PC-9 (cell line): ENCODE results near the gene TXLNB. TPM values are rescaled to one million over a fixed set of nuclear protein-coding genes. Genes with fewer than 3 reads are reported as not detected.
A peak's percentile ranks its signal among the peaks of the same experiment; 100 is the strongest.

Source experiments
- BruUV-seq: library from RNA; stranded (reverse); fragments of 400-500 nt; replicated peaks from 2 replicates; lab custom pipeline; 2021; lab: Mats Ljungman, UMichigan
- CTCF ChIA-PET: fragments of 300-600 bp; sonication (Branson Sonifier 250); formaldehyde crosslinking; loops from one replicate; lab custom pipeline; 2022; ENCODE audit warnings: antibody characterized with exemption; lab: Charles Lee
- POLR2A ChIA-PET: fragments of 300-600 bp; sonication (Branson Sonifier 250); formaldehyde crosslinking; loops from one replicate; lab custom pipeline; 2022; ENCODE audit warnings: antibody characterized with exemption; ENCODE audit not compliant: unreplicated experiment; lab: Charles Lee
- DNase-seq, 2 experiments: peaks; one replicate each; pipeline versions ENCODE4 v3.0.0 to v3.0.0-alpha.2; 2015 to 2022; ENCODE audit warnings: mixed read lengths in 1 of 2
- H2AFZ ChIP-seq: fragments of 200-600 bp; sonication (generic); 2 replicates; pipeline ENCODE4 v1.8.1; 2017; ENCODE audit warnings: antibody characterized with exemption
- H3F3A ChIP-seq: fragments of 200-600 bp; sonication (generic); 2 replicates; pipeline ENCODE4 v1.8.1; 2017; ENCODE audit warnings: antibody characterized with exemption, mild to moderate bottlenecking, low read depth; ENCODE audit not compliant: insufficient read depth
- H3K27ac ChIP-seq: fragments of 200-600 bp; sonication (generic); 2 replicates; pipeline ENCODE4 v1.6.1; 2016; ENCODE audit warnings: mixed run types
- H3K27me3 ChIP-seq: fragments of 200-600 bp; sonication (generic); 2 replicates; pipeline ENCODE4 v1.6.1; 2016; ENCODE audit warnings: low read depth, mixed run types; ENCODE audit not compliant: insufficient read depth
- H3K36me3 ChIP-seq: fragments of 200-600 bp; sonication (generic); 2 replicates; pipeline ENCODE4 v1.6.1; 2016; ENCODE audit warnings: low read depth, mixed run types
- H3K4me1 ChIP-seq: fragments of 200-600 bp; sonication (generic); replicated peaks from 2 replicates; pipeline ENCODE4 v1.6.1; 2016; ENCODE audit warnings: mixed run types; ENCODE audit not compliant: insufficient read depth
- H3K4me2 ChIP-seq: fragments of 200-600 bp; sonication (generic); 2 replicates; pipeline ENCODE4 v1.6.1; 2017; ENCODE audit warnings: mixed run types
- H3K4me3 ChIP-seq: fragments of 200-600 bp; sonication (generic); 2 replicates; pipeline ENCODE4 v1.6.1; 2016; ENCODE audit warnings: mixed run types
- H3K79me2 ChIP-seq: fragments of 200-600 bp; sonication (generic); 2 replicates; pipeline ENCODE4 v1.6.1; 2017; ENCODE audit warnings: low read depth, mixed run types
- H3K9me2 ChIP-seq: fragments of 200-600 bp; sonication (generic); 2 replicates; pipeline ENCODE4 v1.8.1; 2017; ENCODE audit warnings: mild to moderate bottlenecking; ENCODE audit not compliant: insufficient read depth
- H3K9me3 ChIP-seq: fragments of 200-600 bp; sonication (generic); 2 replicates; pipeline ENCODE4 v1.8.1; 2016; ENCODE audit warnings: low read depth; ENCODE audit not compliant: insufficient read depth
- H4K20me1 ChIP-seq: fragments of 200-600 bp; sonication (generic); 2 replicates; pipeline ENCODE4 v1.8.1; 2017; ENCODE audit not compliant: insufficient read depth
- EZH2 ChIP-seq: fragments of 200-600 bp; sonication (generic); IDR thresholded peaks from 2 replicates; pipeline ENCODE4 v1.8.0; 2017; ENCODE audit warnings: antibody characterized with exemption, low read depth
- intact Hi-C: fragments of 100-400 bp; cut with micrococcal nuclease; formaldehyde crosslinking; loops from one replicate; pipeline ENCODE4 v1.10.0; 2022; ENCODE audit not compliant: unreplicated experiment
- total RNA-seq: library from RNA; stranded (reverse); gene quantifications from 2 replicates; pipeline ENCODE4 v1.2.3, GENCODE V29; 2021
- TF ChIP-seq, protein P1 (sequence below): fragments of 200-600 bp; sonication (generic); conservative IDR thresholded peaks from 2 replicates; pipeline ENCODE4 v1.6.1; 2017; ENCODE audit warnings: mixed run types, antibody characterized with exemption, mild to moderate bottlenecking, moderate library complexity

The TXLNB gene
- total RNA-seq, 1 experiment from 2014 or later, result 0.09 TPM

DNA sequence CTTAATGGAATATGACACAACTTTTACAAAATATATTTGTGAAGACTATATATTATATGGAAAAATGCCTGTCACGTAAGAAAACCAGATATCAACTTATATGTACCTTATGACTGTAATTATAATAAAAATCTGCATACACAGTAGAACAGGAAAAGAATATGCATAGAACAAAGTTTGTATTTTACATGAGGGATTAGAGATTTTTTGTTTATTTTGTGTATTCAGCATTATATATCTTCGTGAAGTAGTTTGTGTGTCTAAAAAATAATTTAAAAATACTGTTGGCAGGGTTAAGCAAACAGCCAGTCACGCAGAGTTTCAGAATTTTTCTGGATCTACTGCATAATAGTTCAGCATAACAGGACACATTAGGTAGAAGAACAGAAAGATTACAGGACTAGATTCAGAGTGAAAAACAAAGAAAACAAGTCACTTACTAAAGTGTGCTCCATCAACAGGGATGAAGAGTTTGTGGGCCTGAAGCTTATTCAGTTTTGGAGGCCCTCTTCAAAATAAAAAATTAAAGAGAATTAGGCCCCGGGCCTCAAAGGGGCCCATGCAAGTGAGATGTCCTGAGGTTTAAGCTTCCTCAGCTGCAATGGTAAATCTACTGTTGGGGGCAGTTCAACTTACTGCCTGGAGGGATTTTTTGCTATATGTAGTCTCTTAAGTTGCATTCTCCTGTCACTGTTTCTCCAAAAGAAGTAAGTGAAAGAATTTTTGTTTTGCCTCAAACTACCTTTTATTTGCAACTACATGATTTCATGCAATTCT, 16.3 kb downstream of the TXLNB start:
- Histone ChIP-seq H3K27me3 (no peaks in the 10 kb centered on the region), H3K4me1 (no peaks in the 10 kb centered on the region), H3K9me2 (no peaks in the 10 kb centered on the region), H3K27ac (no peak overlapping the region), H3K9me3 (no peaks in the 10 kb centered on the region), H2AFZ (peak overlapping the region; percentile 8; the same call in 1 of the 2 replicates), H3F3A (no peaks in the 10 kb centered on the region), H3K36me3 (no peaks in the 10 kb centered on the region), H3K4me2 (no peak overlapping the region), H4K20me1 (no peaks in the 10 kb centered on the region), H3K79me2 (no peaks in the 10 kb centered on the region), H3K4me3 (no peak overlapping the region)
- TF ChIP-seq EZH2, result no peak
- TF ChIP-seq, protein P1, sequence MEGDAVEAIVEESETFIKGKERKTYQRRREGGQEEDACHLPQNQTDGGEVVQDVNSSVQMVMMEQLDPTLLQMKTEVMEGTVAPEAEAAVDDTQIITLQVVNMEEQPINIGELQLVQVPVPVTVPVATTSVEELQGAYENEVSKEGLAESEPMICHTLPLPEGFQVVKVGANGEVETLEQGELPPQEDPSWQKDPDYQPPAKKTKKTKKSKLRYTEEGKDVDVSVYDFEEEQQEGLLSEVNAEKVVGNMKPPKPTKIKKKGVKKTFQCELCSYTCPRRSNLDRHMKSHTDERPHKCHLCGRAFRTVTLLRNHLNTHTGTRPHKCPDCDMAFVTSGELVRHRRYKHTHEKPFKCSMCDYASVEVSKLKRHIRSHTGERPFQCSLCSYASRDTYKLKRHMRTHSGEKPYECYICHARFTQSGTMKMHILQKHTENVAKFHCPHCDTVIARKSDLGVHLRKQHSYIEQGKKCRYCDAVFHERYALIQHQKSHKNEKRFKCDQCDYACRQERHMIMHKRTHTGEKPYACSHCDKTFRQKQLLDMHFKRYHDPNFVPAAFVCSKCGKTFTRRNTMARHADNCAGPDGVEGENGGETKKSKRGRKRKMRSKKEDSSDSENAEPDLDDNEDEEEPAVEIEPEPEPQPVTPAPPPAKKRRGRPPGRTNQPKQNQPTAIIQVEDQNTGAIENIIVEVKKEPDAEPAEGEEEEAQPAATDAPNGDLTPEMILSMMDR, result no peak
- DNase-seq, result no peak
- intact Hi-C loops, result no loop called here
- BruUV-seq, result no TSS peak
- POLR2A ChIA-PET, result no interaction called here
- CTCF ChIA-PET, result no interaction called here

DNA sequence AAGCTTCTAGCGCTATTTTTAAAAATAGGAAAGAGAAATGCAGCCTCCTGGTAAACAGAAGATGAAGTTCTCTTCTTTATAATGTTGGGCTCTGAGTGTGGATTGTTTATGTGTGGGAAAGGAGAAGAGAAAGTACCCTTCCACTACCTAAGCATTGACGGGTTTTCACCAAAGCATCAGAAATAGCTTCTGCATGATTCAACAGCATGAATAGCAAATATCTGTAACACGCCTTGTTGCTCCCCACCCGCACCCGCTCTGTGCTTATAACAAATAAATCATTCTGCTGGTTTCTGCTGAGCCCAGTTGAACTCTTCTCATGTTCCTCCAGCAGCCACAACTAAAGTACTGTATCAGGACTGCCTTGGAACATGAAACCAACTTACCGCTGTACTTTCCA, 20.7 kb downstream of the TXLNB start:
- Histone ChIP-seq H3K27me3 (no peaks in the 10 kb centered on the region), H3K9me2 (no peaks in the 10 kb centered on the region), H3K27ac (no peak overlapping the region), H3K36me3 (no peaks in the 10 kb centered on the region), H3K4me2 (no peak overlapping the region), H2AFZ (no peak overlapping the region), H3K4me1 (no peaks in the 10 kb centered on the region), H3F3A (no peaks in the 10 kb centered on the region; the same call in 1 of the 2 replicates), H4K20me1 (no peaks in the 10 kb centered on the region), H3K9me3 (no peaks in the 10 kb centered on the region), H3K79me2 (no peaks in the 10 kb centered on the region), H3K4me3 (no peak overlapping the region)
- intact Hi-C loops, result no loop called here
- DNase-seq, result peak in 1 of 2 experiments; percentile 6
- ChIA-PET POLR2A (no interaction called here), CTCF (no interaction called here)
- no peak for TF ChIP-seq EZH2
- TF ChIP-seq, protein P1, result no peak
- BruUV-seq, result no TSS peak

- 0 out of 2 replicates have a peak overlapping the region, but pooled peaks have one; percentile 7 for H2AFZ ChIP-seq
Observed at GRCh38 chr6:139270249-139270648, 21.5 kb downstream of the TXLNB start.

More at GRCh38 chr6:139270249-139270648, 21.5 kb downstream of the TXLNB start:
- DNase-seq, result peak in 1 of 2 experiments; percentile 2
- H3F3A ChIP-seq, result no peaks in the 10 kb centered on the region; the same call in 1 of the 2 replicates
- no TSS peak for BruUV-seq
- H3K27me3 ChIP-seq, result no peaks in the 10 kb centered on the region
- no peaks in the 10 kb centered on the region for H3K79me2 ChIP-seq
- ChIA-PET CTCF (no interaction called here), POLR2A (no interaction called here)
- no peaks in the 10 kb centered on the region for H3K9me3 ChIP-seq
- H3K27ac ChIP-seq, result no peak overlapping the region
- H3K4me1 ChIP-seq, result no peaks in the 10 kb centered on the region
- intact Hi-C loops, result no loop called here
- TF ChIP-seq, protein P1, result no peak
- no peak for TF ChIP-seq EZH2
- H3K4me2 ChIP-seq, result no peak overlapping the region
- no peaks in the 10 kb centered on the region for H4K20me1 ChIP-seq
- no peak overlapping the region for H3K4me3 ChIP-seq
- H3K9me2 ChIP-seq, result no peaks in the 10 kb centered on the region
- no peaks in the 10 kb centered on the region for H3K36me3 ChIP-seq
